MCF 10A (cell line): ENCODE measurements around the gene SDCCAG8. TPM values are rescaled to one million over a fixed set of nuclear protein-coding genes. Genes with fewer than 3 reads are reported as not detected.

Experiments used
- BruUV-seq: library from RNA; stranded (reverse); fragments of 400-500 nt; replicated peaks from 2 replicates; lab custom pipeline; 2021; lab: Mats Ljungman, UMichigan
- CTCF ChIA-PET: fragments of 300-600 bp; sonication (Branson Sonifier 250); formaldehyde crosslinking; extraction: SDS; loops from one replicate; lab custom pipeline; 2021; ENCODE audit warnings: antibody characterized with exemption, inconsistent platforms; lab: Yijun Ruan, JAX
- POLR2A ChIA-PET: fragments of 300-600, 350-650 bp; sonication (Branson Sonifier 250); formaldehyde crosslinking; extraction: SDS; loops from one replicate; lab custom pipeline; 2020; ENCODE audit warnings: antibody characterized with exemption, inconsistent platforms; lab: Yijun Ruan, JAX
- DNase-seq: peaks from one replicate; pipeline ENCODE4 v3.0.0-alpha.2; 2018; ENCODE audit not compliant: unreplicated experiment
- H3K27ac Mint-ChIP-seq: one replicate; pipeline ENCODE4 v1.8.0; 2022; ENCODE audit warnings: mild to moderate bottlenecking, low read depth, mixed read lengths; ENCODE audit not compliant: unreplicated experiment
- H3K27me3 Mint-ChIP-seq: one replicate; pipeline ENCODE4 v1.8.0; 2022; ENCODE audit warnings: mixed read lengths; ENCODE audit not compliant: insufficient read depth, unreplicated experiment
- H3K36me3 Mint-ChIP-seq: one replicate; pipeline ENCODE4 v1.8.0; 2022; ENCODE audit warnings: mild to moderate bottlenecking, moderate library complexity, mixed read lengths; ENCODE audit not compliant: insufficient read depth, unreplicated experiment
- H3K4me1 Mint-ChIP-seq: one replicate; pipeline ENCODE4 v1.8.0; 2022; ENCODE audit warnings: mixed read lengths; ENCODE audit not compliant: insufficient read depth, unreplicated experiment
- H3K4me3 Mint-ChIP-seq: one replicate; pipeline ENCODE4 v1.8.0; 2022; ENCODE audit warnings: mild to moderate bottlenecking, moderate library complexity, mixed read lengths; ENCODE audit not compliant: unreplicated experiment
- H3K9me3 Mint-ChIP-seq: one replicate; pipeline ENCODE4 v1.8.0; 2022; ENCODE audit warnings: mixed read lengths; ENCODE audit not compliant: unreplicated experiment
- intact Hi-C: fragments of 100-400 bp; cut with micrococcal nuclease; formaldehyde crosslinking; loops from 2 replicates; pipeline ENCODE4 v1.14.1; 2022
- total RNA-seq: library from RNA; stranded (reverse); gene quantifications from 2 replicates; pipeline ENCODE4 v1.2.3, GENCODE V29; 2022
- TF ChIP-seq, protein P1 (sequence below): fragments of 200-600 bp; IDR thresholded peaks from one replicate; pipeline ENCODE4 v1.8.0; 2022; ENCODE audit warnings: antibody characterized with exemption, mild to moderate bottlenecking; ENCODE audit not compliant: unreplicated experiment

SDCCAG8 gene
- total RNA-seq, 1 experiment from 2014 or later, result 128 TPM

DNA sequence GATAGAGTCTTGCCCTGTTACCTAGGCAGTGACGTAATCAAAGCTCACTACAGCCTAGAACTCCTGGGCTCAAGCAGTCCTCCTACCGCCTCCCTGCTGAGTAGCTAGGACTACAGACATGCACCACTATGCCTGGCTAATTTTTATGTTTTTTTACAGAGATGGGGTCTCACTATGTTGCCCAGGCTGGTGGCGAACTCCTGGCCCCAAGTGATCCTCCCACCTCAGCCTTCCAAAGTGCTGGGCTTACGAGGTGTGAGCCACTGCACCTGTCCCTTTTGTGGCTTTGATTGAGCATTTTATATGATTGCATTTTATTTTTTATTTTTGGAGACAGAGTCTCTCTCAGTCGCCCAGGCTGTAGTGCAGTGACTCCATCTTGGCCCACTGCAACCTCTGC lies 25.8 kb downstream of the SDCCAG8 start:
- DNase-seq, result no peak
- Mint-ChIP-seq H3K4me1 (peaks cover 16% of the 10 kb centered on the region), H3K27ac (no peak overlapping the region), H3K27me3 (no peaks in the 10 kb centered on the region), H3K4me3 (no peak overlapping the region), H3K9me3 (no peaks in the 10 kb centered on the region), H3K36me3 (peaks cover 72% of the 10 kb centered on the region)
- BruUV-seq, result no TSS peak
- TF ChIP-seq, protein P1, sequence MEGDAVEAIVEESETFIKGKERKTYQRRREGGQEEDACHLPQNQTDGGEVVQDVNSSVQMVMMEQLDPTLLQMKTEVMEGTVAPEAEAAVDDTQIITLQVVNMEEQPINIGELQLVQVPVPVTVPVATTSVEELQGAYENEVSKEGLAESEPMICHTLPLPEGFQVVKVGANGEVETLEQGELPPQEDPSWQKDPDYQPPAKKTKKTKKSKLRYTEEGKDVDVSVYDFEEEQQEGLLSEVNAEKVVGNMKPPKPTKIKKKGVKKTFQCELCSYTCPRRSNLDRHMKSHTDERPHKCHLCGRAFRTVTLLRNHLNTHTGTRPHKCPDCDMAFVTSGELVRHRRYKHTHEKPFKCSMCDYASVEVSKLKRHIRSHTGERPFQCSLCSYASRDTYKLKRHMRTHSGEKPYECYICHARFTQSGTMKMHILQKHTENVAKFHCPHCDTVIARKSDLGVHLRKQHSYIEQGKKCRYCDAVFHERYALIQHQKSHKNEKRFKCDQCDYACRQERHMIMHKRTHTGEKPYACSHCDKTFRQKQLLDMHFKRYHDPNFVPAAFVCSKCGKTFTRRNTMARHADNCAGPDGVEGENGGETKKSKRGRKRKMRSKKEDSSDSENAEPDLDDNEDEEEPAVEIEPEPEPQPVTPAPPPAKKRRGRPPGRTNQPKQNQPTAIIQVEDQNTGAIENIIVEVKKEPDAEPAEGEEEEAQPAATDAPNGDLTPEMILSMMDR, result no peak
- ChIA-PET POLR2A (interaction anchor here (0.7 to 0.8 kb wide), 2 partner anchors 9 to 13 kb away, joined by 4 to 5 read pairs; no protein-coding TSS in a partner anchor), CTCF (interaction anchor here (0.6 kb wide), 2 partner anchors 134 to 974 kb away, joined by 3 read pairs; no protein-coding TSS in a partner anchor)
- intact Hi-C loops, result no loop called here

DNA sequence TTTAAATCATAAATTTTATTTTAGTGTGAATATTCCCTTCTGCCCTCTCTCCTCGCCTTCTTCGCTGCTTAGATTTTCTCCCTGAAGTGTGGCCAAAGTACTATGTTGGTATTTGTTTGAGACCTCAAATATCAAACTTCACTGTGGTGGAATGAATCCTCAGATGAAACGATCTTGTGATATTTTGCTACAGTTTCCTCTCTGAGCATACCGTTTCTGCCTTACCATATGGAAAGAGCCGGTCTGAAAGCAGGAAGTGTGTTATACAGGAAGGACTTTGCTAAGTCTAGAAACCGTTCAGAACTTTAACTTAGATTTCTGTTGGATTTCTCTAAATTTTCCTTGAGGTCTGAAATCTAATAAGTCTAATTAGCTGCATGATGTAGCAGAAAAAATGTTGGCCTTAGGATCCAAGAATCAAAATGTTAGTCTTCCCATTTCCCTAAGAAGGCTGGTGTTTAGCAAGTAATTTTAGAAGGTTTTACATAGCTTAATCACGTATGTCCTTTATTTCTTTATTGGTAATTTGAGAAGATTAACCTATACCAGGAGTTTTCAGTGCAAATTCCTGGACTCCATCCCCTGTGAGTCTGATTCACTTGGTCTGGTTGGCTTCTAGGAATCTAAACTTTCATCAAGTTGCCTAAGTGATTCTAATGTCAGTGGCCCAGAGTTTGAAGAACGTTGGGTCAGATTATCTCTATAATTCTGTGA lies 30.7 kb downstream of the SDCCAG8 start:
- intact Hi-C loops, result loop anchor here (2.0 kb wide), 1 partner anchor 32 kb away; the partner anchor contains the start of gene CEP170
- ChIA-PET POLR2A (interaction anchor here (0.9 to 6.0 kb wide), 9 partner anchors 9 to 50 kb away, joined by 3 to 84 read pairs (median 6); partner anchors contain the start of genes CEP170 and SDCCAG8), CTCF (interaction anchor here (0.6 to 1.4 kb wide), 6 partner anchors 8 to 1420 kb away, joined by 3 to 6 read pairs (median 4); no protein-coding TSS in a partner anchor)
- peaks cover 13% of the 10 kb centered on the region for H3K4me1 Mint-ChIP-seq
- H3K9me3 Mint-ChIP-seq, result no peaks in the 10 kb centered on the region
- no peak for DNase-seq
- TF ChIP-seq, protein P1, result no peak
- peak overlapping the region; percentile 29 for H3K27ac Mint-ChIP-seq
- peaks cover 91% of the 10 kb centered on the region for H3K36me3 Mint-ChIP-seq
- H3K4me3 Mint-ChIP-seq, result no peak overlapping the region
- no peaks in the 10 kb centered on the region for H3K27me3 Mint-ChIP-seq
- no TSS peak for BruUV-seq

DNA sequence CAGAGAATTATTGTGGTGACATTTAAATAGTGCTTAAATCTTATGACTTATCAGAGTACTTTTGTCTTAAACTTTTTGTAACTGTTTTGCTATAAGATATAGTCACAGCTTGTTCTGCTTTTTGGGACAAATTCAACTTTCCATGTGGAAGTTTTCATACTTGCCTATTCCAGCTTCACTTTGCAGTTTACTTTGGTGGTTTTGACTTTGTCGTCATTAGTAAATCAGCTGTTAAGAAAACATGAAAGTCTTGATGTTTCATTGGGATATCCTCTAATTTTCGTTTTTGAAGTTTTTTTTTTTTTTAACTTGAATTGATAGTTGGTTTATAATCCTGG lies 31.3 kb downstream of the SDCCAG8 start:
- H3K9me3 Mint-ChIP-seq, result no peaks in the 10 kb centered on the region
- H3K4me1 Mint-ChIP-seq, result peaks cover 13% of the 10 kb centered on the region
- TF ChIP-seq, protein P1, result no peak
- BruUV-seq, result no TSS peak
- DNase-seq, result no peak
- H3K36me3 Mint-ChIP-seq, result peaks cover 85% of the 10 kb centered on the region
- CTCF ChIA-PET, result interaction anchor here (0.6 to 1.4 kb wide), 4 partner anchors 10 to 1421 kb away, joined by 3 to 6 read pairs (median 4); no protein-coding TSS in a partner anchor
- peak overlapping the region; percentile 29 for H3K27ac Mint-ChIP-seq
- POLR2A ChIA-PET, result interaction anchor here (0.8 to 6.0 kb wide), 9 partner anchors 10 to 75 kb away, joined by 3 to 84 read pairs (median 5); partner anchors contain the start of genes CEP170 and SDCCAG8
- no peak overlapping the region for H3K4me3 Mint-ChIP-seq
- H3K27me3 Mint-ChIP-seq, result no peaks in the 10 kb centered on the region
- intact Hi-C loops, result loop anchor here (2.0 kb wide), 1 partner anchor 32 kb away; the partner anchor contains the start of gene CEP170

DNA sequence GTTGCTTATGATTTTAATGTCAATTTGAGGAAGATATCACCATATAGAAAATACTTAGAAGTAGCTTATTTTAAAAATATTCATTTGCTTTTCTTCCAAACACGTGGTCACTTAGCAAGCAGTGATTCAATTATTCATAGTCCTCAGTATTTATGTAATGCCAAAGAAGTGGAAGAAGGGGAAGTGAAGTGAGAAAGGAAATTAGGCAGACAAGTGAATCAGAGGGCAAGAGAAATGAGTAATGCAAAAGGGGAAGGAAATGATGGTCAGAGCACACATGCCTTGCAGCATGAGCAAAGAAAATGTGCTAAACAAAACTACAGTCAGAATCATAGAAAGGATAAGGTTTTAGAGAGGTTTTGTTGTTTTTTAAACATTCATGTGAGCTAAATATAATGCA lies 31.8 kb downstream of the SDCCAG8 start:
- ChIA-PET CTCF (interaction anchor here (0.6 to 1.4 kb wide), 3 partner anchors 9 to 54 kb away, joined by 3 to 6 read pairs (median 3); no protein-coding TSS in a partner anchor), POLR2A (interaction anchor here (0.6 to 6.0 kb wide), 11 partner anchors 11 to 75 kb away, joined by 3 to 84 read pairs (median 5); partner anchors contain the start of genes CEP170 and SDCCAG8)
- Mint-ChIP-seq H3K36me3 (peaks cover 81% of the 10 kb centered on the region), H3K9me3 (no peaks in the 10 kb centered on the region), H3K27ac (peak overlapping the region; percentile 29), H3K4me1 (peaks cover 13% of the 10 kb centered on the region), H3K27me3 (no peaks in the 10 kb centered on the region), H3K4me3 (no peak overlapping the region)
- TF ChIP-seq, protein P1, result no peak
- peak; percentile 90 for DNase-seq
- BruUV-seq, result no TSS peak
- intact Hi-C loops, result loop anchor here (2.0 kb wide), 1 partner anchor 33 kb away; the partner anchor contains the start of gene CEP170
